GM12891 (cell line): ENCODE data around the gene PDGFRB.

ENCODE experiments used
- POLR2AphosphoS5 ChIP-seq: IDR thresholded peaks from 2 replicates; pipeline ENCODE4 v1.6.1; 2011; ENCODE audit warnings: low read depth, low read length, control low read depth
- TAF1 ChIP-seq: IDR thresholded peaks from 2 replicates; pipeline ENCODE4 v1.6.1; 2011; ENCODE audit warnings: low read depth, low read length, control low read depth

DNA sequence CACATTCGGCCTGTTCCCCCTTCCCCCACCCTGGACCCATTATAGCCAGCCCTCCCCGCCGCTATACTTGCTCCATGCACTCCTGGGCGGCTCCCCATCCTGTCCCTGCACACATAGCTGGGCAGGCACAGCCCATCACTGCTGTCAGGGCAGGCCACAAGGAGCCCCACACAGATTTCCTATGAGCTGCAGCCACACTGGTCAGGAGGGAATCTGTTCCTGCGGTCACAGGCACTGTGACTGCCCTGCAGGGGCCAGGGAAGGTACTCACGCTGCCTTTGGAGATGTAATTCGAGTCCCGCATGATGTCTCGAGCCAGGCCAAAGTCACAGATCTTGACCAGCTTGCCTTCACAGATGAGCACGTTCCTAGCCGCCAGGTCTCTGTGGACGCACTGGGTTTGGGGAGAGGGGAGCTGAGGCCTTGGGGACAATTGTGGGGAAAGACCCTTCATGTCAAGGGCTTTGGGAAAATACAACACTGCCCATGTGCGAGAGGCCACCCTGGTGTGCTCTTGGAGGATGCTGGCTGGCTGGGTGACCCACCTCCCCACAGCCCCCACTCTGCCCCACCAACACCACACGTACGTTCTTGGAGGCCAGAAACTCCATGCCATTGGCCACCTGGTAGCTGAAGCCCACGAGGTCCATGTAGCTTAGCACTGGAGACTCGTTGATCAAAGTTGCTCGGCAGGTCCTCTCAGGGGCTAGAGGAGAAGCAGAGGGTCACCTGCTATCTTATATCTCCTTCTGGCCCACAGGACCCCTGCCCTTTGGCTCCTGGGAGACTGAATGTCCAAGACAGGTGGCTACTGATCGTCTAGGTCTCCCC lies 34.8 kb downstream of the PDGFRB start:
- TF ChIP-seq TAF1 (no peak), POLR2AphosphoS5 (no peak)
